ENCODE results near the gene DNAI7.

GRCh38 chr12:25074954-25075353 is 120.0 kb downstream of the DNAI7 start:
- TF ChIP-seq CTCF (IDR thresholded peaks at IDR 0.05; ENCODE audit: poor library complexity, severe bottlenecking) (no peak), EP300 (conservative IDR thresholded peaks at IDR 0.05; ENCODE audit: poor library complexity, severe bottlenecking) (no peak), RAD21 (conservative IDR thresholded peaks at IDR 0.05) (no peak), SMC3 (conservative IDR thresholded peaks at IDR 0.05; ENCODE audit: poor library complexity) (no peak)

All from neural cell (in vitro differentiated cells).